OCI-LY3 (cell line): ENCODE data around the gene PNLIP.

Experiments
- H2AFZ ChIP-seq: fragments of 200-600, 300-600 bp; shearing (Covaris generic); 2 replicates; pipeline ENCODE4 v1.6.0; 2014; ENCODE audit warnings: antibody characterized with exemption, low read depth, low read length
- H3K27ac ChIP-seq: fragments of 200-600, 300-600 bp; sonication (generic); 2 replicates; pipeline ENCODE4 v1.5.1; 2014; ENCODE audit warnings: mild to moderate bottlenecking, low read length, moderate library complexity, mixed read lengths
- H3K27me3 ChIP-seq: fragments of 200-600, 300-600 bp; sonication (generic); 2 replicates; pipeline ENCODE4 v1.6.1; 2014; ENCODE audit warnings: low read depth, low read length, mixed read lengths
- H3K36me3 ChIP-seq: fragments of 200-600, 300-600 bp; sonication (generic); replicated peaks from 2 replicates; pipeline ENCODE3; 2014; ENCODE audit warnings: low read depth, low read length, mixed read lengths
- H3K4me1 ChIP-seq: fragments of 300-600, 200-600 bp; sonication (generic); 2 replicates; pipeline ENCODE4 v1.6.1; 2014; ENCODE audit warnings: low read length, mixed read lengths
- H3K4me2 ChIP-seq: fragments of 200-600, 300-600 bp; sonication (generic); 2 replicates; pipeline ENCODE4 v1.6.1; 2014; ENCODE audit warnings: low read length, mixed read lengths
- H3K4me3 ChIP-seq: fragments of 300-600, 200-600 bp; sonication (generic); 2 replicates; pipeline ENCODE4 v1.5.1; 2014; ENCODE audit warnings: antibody characterized with exemption, mild to moderate bottlenecking, low read length, moderate library complexity
- H3K79me2 ChIP-seq: fragments of 300-600, 200-600 bp; shearing (Covaris generic); 2 replicates; pipeline ENCODE4 v1.6.1; 2014; ENCODE audit warnings: mild to moderate bottlenecking, low read length, mixed read lengths
- H3K9ac ChIP-seq: fragments of 300-600, 200-600 bp; shearing (Covaris generic); 2 replicates; pipeline ENCODE4 v1.6.0; 2014; ENCODE audit warnings: mild to moderate bottlenecking, low read length, moderate library complexity
- H3K9me3 ChIP-seq: fragments of 200-600, 300-600 bp; shearing (Covaris generic); 2 replicates; pipeline ENCODE4 v1.6.1; 2014; ENCODE audit warnings: low read length, mixed read lengths; ENCODE audit not compliant: insufficient read depth
- H4K20me1 ChIP-seq: fragments of 200-600, 300-600 bp; sonication (generic); 2 replicates; pipeline ENCODE4 v1.6.1; 2016; ENCODE audit warnings: low read length, mixed read lengths; ENCODE audit not compliant: insufficient read depth
- EZH2phosphoT487 ChIP-seq: fragments of 200-600 bp; shearing (Covaris generic); IDR thresholded peaks from 2 replicates; pipeline ENCODE4 v1.6.1; 2018; ENCODE audit warnings: antibody characterized with exemption, mixed run types, low read depth
- TF ChIP-seq, protein P1 (sequence below): fragments of 200-600, 300-600 bp; sonication (generic); IDR thresholded peaks from 2 replicates; pipeline ENCODE4 v1.5.1; 2014; ENCODE audit warnings: antibody characterized with exemption, low read length, low read depth

The PNLIP gene

DNA sequence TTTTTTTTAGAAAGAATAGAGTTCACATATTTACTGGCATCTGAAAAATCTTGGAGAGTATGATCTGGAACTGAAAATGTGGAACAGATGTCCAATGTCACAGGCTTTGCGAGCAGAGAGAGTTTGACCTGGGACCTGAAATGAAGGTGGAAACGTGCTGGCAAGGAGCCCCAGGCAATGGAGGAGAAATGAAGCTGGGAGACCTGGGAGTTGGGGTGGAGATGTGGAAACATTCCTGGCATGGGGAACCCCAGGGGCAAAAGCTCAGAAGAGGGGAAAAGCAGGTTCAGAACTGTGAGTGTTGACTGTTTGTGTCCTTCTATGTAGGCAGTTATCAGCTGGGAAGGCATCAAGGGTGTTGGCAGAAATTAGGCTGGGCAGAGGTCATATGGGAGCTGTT lies 67.7 kb downstream of the PNLIP start:
- Histone ChIP-seq H3K4me2 (no peak overlapping the region), H3K4me3 (no peak overlapping the region), H2AFZ (no peak overlapping the region), H3K36me3 (no peaks in the 10 kb centered on the region), H3K27ac (no peak overlapping the region), H3K9me3 (no peaks in the 10 kb centered on the region), H3K79me2 (no peaks in the 10 kb centered on the region), H3K9ac (no peak overlapping the region), H3K4me1 (no peaks in the 10 kb centered on the region), H4K20me1 (no peaks in the 10 kb centered on the region), H3K27me3 (no peaks in the 10 kb centered on the region)
- TF ChIP-seq, protein P1, sequence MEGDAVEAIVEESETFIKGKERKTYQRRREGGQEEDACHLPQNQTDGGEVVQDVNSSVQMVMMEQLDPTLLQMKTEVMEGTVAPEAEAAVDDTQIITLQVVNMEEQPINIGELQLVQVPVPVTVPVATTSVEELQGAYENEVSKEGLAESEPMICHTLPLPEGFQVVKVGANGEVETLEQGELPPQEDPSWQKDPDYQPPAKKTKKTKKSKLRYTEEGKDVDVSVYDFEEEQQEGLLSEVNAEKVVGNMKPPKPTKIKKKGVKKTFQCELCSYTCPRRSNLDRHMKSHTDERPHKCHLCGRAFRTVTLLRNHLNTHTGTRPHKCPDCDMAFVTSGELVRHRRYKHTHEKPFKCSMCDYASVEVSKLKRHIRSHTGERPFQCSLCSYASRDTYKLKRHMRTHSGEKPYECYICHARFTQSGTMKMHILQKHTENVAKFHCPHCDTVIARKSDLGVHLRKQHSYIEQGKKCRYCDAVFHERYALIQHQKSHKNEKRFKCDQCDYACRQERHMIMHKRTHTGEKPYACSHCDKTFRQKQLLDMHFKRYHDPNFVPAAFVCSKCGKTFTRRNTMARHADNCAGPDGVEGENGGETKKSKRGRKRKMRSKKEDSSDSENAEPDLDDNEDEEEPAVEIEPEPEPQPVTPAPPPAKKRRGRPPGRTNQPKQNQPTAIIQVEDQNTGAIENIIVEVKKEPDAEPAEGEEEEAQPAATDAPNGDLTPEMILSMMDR = no peak
- TF ChIP-seq EZH2phosphoT487 = no peak

DNA sequence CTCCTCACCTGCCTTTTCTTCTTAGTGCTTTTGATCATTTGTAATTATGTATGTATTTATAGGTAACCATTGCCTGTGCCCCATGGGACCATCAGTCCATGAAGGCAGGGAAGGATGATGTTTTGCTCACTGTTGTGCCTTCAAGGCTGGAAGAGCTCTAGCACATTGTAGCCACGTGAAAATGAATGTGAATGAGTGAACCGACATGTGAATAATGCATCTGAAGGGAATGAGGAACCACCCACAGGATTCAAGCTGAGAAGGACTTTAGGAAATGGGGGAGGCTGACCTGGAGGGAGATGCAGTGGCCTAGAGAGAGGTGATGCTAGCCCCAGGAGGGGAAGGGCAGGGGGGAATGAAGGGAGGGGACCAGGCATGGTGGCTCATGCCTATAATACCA lies 69.1 kb downstream of the PNLIP start:
- Histone ChIP-seq H3K9me3 (no peaks in the 10 kb centered on the region), H3K36me3 (no peaks in the 10 kb centered on the region), H3K4me3 (no peak overlapping the region), H3K4me1 (no peaks in the 10 kb centered on the region), H4K20me1 (no peaks in the 10 kb centered on the region), H3K27ac (no peak overlapping the region), H3K9ac (no peak overlapping the region), H3K4me2 (no peak overlapping the region), H2AFZ (no peak overlapping the region), H3K27me3 (no peaks in the 10 kb centered on the region), H3K79me2 (no peaks in the 10 kb centered on the region)
- TF ChIP-seq, protein P1 = no peak
- TF ChIP-seq EZH2phosphoT487 = no peak

DNA sequence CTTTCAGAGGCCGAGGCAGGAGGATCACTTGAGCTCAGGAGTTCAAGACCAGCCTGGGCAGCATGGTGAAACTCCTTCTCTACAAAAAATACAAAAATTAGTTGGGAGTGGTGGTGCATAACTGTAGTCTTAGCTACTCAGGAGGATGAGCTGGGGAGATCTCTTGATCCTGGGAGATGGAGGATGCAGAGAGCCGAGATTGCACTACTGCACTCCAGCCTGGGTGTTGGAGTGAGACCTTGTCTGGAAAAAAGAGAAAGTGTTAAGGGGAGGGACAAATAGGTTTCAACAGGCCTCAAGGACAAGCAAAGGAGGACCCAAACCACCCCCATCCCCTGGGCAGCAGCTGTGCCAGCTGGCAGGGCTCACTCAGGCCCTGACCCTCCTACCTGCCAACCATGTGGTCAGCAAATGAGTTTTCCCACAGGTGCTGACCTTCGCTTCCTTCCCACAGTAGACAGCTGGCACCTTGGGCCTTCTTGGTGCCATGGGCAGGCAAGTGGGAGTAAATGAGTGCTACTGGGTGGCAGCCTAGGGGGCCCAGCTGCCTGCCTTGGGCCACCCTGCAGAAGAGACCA lies 69.6 kb downstream of the PNLIP start:
- no peaks in the 10 kb centered on the region for H3K79me2 ChIP-seq
- H3K36me3 ChIP-seq = no peaks in the 10 kb centered on the region
- no peak for TF ChIP-seq EZH2phosphoT487
- TF ChIP-seq, protein P1 = no peak
- no peaks in the 10 kb centered on the region for H4K20me1 ChIP-seq
- H3K9me3 ChIP-seq = no peaks in the 10 kb centered on the region
- no peak overlapping the region for H3K4me3 ChIP-seq
- H3K9ac ChIP-seq = no peak overlapping the region
- no peaks in the 10 kb centered on the region for H3K27me3 ChIP-seq
- H3K4me1 ChIP-seq = no peaks in the 10 kb centered on the region
- no peak overlapping the region for H2AFZ ChIP-seq
- no peak overlapping the region for H3K4me2 ChIP-seq
- no peak overlapping the region for H3K27ac ChIP-seq
